Head of caudate nucleus (tissue), 42 donors: ENCODE measurements around the gene IRF4.
"Not testable (repeated sequence)": the region's sequence is repeated elsewhere in the genome, so short reads cannot be mapped to it uniquely, and the experiment has no call there.

Experiments used
- DNase-seq, 42 donors: peaks; one replicate each; pipeline versions ENCODE4 v3.0.0 to v3.0.0-alpha.2; 2020 to 2021; ENCODE audit warnings: mixed read lengths in 7 of 42
- intact Hi-C: fragments of 100-400 bp; cut with DNase I; formaldehyde crosslinking; loops from one replicate; pipeline ENCODE4 v1.15.0; 2022

The IRF4 gene

DNA sequence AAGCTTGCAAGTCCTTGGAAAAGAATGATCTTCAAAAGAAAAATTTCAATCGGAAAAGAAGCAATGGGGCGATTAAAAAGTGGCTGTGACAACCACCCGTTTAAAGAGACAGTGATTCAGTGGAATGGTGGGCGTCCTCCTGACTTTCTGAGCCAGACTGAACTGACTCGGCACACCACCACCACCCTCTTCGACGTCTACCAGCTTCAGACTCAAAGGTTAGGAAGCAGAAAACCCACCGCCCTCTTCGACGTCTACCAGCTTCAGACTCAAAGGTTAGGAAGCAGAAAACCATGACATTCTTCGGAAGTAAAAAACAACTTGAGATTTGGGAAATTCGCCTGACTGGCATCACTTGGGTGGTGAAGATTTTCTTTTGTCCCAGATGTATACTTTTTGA lies 28.3 kb upstream of the IRF4 start:
- peak in 1 of 42 donors; percentile 33 for DNase-seq
- intact Hi-C loops, result no loop called here

DNA sequence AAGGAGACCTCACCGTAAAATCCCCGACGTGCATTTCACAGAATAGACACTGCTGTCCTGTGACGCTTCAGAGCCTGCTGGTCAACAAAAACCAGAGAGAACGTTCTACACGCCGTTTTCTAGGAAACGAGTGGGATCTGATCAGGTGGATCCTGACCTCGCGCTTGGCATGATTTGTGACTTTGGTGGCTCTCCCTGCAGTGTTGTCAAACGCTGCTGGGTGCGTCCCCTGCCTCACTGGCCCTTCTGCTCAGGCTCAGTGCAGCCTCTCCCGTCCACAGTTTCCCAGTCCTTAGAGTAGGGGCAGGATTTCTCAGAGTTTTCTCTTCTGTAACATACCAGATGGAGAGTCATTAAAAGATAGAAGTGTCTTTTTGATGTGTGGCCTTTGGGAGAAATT lies 27.6 kb upstream of the IRF4 start:
- DNase-seq, result no peak
- intact Hi-C loops, result no loop called here

DNA sequence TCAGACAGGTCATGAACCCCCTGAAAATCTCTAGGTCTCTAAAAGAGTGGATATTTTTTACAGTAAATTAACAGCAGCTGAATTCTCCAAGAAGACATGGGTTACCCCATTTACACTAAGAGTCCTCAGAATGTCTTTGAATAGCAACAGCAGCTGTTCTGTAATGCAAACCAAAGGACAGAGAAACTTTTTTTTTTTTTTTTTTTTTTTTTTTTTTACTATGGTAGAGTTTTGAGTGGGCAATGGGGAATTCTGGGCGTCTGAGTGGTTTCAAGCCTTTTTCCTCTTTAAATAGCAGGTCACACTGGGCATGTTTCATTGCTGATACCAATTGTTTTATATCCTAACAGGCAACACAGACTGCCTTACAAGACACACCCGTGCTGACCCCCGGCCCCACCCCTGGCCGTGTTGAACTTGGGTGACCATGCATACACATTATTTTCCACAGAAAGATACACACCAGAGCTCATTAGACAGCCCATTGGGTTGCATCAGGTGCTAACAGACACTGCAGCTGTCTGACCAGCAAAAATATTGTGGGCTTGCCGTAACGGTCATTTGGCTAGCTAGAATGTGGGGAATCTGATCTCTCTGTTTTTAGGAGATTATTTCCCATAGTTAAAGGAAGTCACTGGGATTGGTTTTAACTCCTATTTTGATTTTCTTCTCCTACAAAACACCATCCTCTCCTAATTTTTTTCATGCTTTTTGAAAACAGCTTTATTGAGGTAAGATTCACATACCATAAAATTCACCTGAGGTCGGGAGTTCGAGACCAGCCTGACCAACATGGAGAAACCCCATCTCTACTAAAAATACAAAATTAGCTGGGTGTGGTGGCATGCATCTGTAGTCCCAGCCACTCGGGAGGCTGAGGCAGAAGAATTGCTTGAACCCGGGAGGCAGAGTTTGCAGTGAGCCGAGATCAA lies 26.7 kb upstream of the IRF4 start:
- intact Hi-C loops, result no loop called here
- no peak for DNase-seq

DNA sequence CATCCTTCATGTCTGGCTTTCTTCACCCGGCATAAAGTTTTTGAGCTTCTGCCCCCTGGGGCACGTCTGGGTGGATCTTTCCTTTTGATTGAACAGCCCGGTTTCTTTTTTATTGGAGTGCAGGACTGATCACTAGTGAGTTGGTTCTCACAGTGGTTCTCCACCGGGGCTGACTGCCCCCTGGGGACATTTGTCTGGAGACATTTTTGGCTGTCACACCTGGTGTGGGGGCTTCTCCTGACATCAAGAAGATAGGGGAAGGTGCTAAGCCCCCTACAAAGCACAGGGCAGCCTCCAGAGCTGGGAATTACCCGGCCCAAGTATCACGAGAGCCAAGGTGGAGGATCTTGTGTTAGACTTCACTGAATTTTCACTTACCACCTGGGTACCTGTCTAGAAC lies 25.7 kb upstream of the IRF4 start:
- no peak for DNase-seq
- intact Hi-C loops, result no loop called here

DNA sequence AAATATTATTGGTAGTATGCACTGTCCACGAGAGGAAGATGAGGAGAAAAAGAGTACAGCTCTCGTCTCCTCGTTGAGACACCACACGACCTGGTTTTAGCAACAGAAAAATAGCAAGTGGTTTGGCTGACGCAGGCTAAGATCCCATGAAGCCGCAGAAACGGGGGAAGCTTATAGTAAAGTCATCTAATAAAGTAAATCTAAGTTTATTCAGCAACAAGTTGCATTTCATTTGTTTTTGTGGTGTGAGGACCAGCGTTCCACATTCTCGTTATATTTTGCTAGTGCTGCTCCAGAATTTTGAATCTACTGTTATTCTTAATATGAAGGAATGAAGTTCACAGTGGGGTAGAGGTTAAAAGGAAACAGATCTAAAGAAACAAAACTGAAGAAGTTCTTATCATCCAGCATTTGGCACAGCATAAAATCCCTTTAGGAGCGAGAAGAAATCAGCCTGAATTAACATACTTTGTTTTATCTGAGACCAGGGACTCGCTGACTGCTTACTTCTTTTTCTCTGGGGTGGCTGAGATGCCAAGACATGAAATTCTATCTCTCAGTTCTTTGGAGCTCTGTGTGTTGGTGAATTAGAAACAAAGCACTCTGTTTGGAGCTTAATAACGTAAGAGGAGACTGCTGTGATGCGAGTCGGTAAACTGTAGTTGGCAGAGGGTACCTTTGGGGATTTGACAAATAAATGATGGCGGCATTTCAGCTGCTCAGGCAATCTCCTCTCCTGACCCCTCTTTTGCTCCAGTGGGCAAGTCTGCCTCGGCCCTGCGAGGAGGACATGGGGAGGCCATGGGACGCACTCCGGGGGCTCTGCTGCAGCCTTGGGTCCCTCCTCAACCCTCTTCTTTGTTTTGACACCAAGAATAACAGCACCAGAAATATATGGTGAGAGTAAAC lies 24.9 kb upstream of the IRF4 start:
- no peak for DNase-seq
- intact Hi-C loops, result no loop called here

DNA sequence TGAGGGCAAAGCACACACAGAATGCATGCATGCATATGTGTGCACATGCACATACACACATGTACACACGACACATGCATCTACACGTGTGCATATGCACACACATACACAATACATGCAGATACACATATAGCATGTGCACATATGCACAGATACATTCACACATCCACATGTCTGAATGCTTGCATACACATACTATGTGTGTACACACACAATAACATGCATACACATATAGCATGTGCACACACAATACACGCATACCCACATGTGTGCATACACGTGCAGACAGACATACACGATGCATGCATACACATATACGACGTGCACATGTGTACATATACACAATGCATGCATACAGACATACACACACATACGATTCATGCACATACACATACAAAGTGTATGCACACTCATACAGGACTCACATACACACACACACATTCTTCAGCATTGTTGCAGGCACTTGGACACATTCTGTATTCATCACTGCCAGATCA lies 24.2 kb upstream of the IRF4 start:
- no peak for DNase-seq
- intact Hi-C loops, result no loop called here

DNA sequence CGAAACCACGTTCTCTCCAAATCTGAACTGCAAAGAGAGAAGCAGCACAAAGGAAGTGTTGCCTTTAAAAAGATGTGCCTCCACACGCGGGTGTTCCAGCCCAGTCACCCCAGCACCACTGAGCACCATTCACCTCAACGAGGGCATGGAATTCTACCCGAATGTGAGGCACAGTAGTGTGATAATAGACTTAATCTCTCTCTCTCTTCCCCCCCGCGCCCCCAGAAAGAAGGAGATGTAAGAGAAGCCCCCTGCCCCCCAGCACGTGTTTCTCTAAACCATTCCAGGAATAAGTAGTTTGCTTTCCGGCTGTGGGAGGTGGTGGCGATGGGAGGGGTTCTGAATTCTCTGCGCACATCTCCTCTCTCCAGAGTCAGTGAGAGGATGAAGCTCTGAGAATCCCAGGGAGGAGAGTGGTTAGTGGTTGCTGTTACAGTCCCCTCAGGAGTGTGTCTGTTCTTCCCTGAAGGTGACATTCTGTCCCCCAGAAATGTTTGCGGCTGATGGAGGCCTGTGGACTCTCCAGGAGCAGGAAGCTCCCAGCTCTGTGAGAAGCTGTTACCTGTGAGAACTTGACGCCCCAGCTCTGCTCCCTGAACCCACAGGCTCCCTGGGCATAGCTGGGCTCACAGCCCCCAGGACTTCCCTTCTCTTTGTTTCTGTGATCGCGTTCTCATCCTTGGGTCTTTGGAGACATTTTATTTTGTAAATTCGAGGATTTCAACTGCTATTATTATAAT lies 23.5 kb upstream of the IRF4 start:
- intact Hi-C loops, result no loop called here
- DNase-seq, result no peak

DNA sequence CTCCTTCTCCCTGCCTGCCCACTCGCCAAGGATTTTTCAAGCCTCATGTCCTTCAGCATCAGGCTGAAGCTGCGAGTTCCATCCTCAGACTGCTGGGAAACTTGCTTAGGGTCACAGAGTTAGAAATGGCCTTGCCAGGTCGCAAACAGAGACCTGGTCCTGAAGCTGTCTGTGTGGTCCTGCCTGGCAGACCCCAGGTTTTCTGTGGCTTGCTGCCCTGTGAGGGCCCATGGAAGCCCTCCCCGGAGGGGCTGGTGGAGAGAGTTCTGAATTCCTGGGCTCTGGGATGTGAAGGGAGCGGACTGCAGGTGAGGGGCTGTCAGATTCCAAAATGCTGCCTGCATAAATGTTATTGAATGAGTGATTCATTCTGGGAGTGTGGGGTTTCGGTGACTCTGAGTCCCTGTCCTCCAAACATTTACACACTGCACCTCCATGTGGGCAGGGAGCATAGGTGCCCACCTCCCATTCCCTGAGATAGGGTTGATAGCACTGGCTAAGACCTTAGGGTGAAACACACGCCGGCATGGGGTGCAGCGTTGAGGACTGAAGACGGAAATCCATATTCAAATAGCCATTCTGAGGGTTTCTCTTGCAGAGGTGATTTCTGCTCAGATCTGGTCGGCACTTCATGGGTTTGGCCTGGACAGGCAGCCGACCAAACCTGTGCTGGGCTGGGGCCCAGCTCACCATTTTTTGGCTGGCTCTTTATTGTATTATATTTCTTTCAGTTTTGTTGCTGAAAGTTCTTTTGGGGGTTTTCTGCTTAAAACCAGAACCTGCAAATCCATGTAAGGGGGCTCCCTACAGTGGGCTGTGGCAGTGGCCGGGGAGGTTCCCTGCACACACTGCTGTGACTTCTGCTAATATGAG lies 21.8 kb upstream of the IRF4 start:
- DNase-seq, result no peak
- intact Hi-C loops, result no loop called here

DNA sequence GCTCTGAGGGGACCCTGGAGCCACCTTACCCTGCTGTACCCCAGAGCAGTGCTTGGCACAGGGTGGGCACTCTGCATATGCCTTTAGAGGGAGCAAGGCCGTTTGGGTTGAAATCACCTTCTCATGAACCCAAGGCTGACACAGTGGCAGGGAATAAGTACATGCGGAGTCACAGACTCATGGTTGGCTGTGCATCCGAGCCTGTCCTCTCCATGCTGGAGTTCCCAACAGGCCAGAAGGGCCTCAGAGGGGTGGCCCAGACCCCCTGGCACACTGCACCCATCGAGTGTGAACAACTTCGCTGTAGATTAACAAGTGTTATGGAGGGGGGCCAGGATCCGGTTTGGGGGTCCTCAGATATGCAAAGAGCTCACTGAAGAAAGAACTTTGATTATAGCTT lies 21.0 kb upstream of the IRF4 start:
- intact Hi-C loops, result no loop called here
- DNase-seq, result no peak

DNA sequence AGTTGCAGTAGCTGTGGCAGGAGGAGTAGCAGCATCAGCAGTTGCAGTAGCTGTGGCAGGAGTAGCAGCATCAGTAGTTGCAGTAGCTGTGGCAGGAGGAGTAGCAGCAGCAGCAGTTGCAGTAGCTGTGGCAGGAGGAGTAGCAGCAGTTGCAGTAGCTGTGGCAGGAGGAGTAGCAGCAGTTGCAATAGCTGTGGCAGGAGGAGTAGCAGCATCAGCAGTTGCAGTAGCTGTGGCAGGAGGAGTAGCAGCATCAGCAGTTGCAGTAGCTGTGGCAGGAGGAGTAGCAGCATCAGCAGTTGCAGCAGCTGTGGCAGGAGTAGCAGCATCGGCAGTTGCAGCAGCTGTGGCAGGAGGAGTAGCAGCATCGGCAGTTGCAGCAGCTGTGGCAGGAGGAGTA lies 19.7 kb upstream of the IRF4 start:
- DNase-seq, intact Hi-C loops: not testable (repeated sequence)

DNA sequence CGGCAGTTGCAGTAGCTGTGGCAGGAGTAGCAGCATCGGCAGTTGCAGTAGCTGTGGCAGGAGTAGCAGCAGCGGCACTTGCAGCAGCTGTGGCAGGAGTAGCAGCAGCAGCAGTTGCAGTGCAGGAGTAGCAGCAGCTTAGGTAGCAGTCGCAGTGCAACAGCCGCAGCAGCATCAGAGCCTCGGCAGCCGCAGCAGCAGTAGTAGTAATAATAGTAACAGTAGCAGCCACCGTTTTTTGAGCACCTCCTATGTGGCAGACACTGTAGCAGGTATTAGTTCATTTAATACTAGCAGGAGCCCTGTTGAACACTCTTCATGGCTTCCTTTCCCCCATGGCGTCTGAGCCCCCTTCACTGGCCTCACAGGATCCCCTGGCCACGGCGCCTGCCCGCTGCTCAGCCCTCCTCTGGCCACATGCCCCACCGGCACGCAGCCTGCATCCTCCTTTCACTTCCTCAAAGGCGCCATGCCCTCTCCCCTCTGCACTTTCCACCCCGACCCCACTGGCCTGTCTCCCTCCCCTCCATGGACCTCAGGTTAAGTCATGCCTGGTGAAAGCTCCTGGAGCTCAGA lies 19.1 kb upstream of the IRF4 start:
- intact Hi-C loops, result no loop called here
- peak in 3 of 42 donors; percentile 33 to 60 (median 37) for DNase-seq

DNA sequence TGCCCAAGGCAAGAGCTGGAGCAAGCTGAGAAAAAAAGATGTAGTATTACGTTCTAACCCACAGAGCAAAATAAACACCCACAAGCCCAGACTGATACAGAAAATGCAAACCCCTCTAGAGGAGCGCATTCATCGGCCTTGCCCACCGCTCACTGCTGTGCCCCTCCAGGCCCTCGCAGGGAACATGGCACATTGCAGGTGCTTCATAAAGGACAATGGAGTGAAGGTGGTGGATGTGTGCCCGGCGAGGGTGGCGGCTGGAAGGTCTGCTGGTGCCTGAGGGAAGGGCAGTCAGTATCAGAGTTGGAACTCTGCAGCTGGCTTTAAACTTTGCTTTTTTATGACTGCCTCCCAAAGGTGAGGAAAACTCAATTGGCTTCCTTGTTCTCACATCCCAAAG lies 18.5 kb upstream of the IRF4 start:
- DNase-seq, result peak in 1 of 42 donors; percentile 19
- intact Hi-C loops, result no loop called here

DNA sequence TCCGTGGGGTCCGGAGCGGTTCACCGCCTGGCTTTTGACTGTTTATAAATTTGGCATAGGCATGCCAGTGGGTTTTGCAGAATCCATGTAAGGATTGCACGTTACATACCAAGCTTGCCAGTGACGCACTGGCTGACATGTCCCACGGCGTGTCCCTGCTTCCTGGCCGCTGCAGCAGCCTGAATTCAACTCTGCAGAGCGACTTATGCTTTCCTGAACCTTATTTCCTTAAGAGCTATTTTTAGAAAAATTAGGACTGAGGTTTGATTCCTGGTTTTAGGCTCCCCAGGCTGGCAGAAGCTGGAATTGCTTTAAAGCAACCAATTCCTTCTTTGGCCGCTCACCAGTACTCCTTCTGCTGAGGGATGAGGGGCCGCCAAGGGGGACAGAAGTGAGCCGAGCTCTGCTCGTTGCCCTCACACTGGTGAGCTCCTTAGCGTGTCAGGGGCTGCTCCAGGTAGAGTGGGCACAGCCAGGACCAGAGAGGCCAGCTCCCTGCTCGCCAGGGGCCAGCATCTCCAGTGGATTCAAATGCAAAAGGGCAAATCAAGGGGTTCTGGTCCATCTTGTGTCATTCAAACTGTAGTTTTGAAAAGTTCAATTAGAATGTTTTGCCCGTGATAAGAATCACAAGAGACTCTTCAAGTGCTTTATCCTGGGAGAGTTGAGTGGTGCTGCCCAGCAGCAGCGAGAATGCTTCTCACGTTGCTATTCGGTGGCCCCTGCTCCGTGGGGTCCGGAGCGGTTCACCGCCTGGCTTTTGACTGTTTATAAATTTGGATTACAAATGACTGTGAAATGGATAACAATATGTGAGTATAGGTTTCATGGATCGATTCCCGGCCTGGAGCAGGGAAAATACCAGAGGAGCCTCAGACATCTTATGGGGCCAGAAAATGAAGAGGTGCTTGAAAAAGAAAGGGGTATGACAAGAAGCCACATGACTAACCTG lies 17.5 kb upstream of the IRF4 start:
- DNase-seq, result peak in 4 of 42 donors; percentile 12 to 30 (median 24)
- intact Hi-C loops, result no loop called here

DNA sequence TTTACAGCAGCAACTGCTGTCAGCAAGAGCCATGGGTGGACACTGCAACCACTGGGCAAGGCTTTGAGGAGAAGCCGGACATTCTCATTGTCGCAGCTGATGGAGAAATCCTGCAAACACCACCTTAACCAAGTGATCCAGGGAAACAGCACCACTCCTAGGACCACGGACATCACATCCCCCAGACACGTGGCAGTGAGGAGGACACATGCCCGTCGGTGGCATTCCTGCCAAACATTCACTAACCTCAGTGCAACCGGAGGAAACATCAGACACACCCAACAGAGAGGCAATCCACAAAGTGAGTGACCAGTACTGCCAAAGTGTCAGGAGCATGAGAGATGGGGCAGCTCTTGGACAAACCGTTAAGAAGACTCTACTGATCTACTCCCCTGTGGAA lies 16.6 kb upstream of the IRF4 start:
- intact Hi-C loops, result no loop called here
- DNase-seq, result peak in 2 of 42 donors; percentile 10

DNA sequence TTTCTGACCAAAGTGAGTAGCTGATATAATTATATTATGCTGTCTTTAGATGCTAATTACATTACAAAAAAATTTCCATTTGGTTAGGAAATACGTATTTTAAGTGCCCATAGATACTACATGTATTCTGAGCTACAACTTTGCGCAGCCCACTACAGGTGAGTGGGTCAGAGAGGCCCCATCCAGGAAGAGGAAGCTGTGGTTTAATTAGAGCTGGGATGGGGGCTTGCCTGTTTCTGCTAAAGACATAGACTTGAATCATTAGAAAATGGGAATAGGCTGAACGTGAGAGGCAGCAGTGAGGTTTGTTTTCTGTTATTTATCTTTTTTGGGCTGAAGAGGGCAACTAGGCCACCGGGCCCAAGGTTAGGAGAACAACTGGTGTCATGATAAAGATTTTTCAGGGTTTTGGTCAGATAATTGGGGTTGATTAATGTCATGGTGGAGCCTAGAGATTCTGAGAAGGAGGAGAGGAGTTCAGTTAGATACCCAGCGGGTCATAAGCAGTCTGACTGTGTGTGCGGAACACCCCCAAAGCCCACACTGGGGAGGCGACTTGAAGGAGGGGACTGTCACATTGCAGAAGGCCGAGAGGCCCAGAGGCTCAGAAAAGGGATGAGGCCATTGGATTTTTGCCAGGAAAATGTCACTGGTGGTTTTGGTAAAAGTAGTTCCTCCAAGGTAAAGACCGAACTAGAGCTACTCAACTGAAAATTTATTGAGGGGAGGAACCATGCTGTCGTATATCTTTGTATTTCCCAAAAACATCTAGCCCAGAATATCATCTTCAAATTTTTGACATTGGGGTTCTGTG lies 14.5 kb upstream of the IRF4 start:
- intact Hi-C loops, result no loop called here
- peak in 2 of 42 donors; percentile 5 to 12 for DNase-seq

DNA sequence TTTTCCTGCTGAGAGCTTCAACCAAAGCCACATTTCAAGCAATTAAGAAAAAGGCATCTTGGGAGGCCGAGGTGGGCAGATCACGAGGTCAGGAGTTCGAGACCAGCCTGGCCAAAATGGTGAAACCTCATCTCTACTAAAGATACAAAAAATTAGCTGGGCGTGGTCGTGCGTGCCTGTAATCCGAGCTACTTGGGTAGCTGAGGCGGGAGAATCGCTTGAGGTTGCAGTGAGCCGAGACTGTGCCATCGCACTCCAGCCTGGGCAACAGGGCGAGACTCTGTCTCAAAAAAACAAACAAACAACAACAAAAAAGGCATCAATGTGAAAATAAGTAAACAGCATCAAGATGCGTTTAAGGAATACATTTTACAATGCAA lies 13.9 kb upstream of the IRF4 start:
- intact Hi-C loops, result not testable (repeated sequence)

More for the DNA sequence above, 13.9 kb upstream of the IRF4 start:
- peak in 2 of 42 donors; percentile 13 to 26 for DNase-seq
